Upper lobe of left lung (tissue), 4 donors: ENCODE measurements around the gene NDRG2.

Source experiments
- CTCF ChIP-seq, 6 experiments: fragments of 450-650 bp in 4 of 6; fragments of 200-600 bp in 2 of 6; sonication (generic) in 2 of 6; IDR thresholded peaks; one replicate each; pipeline ENCODE4 v1.5.1; 2016 to 2019; ENCODE audit warnings: antibody characterized with exemption in 6 of 6
- POLR2A ChIP-seq, 4 donors: fragments of 450-650 bp; IDR thresholded peaks; one replicate each; pipeline ENCODE4 v1.5.1; 2016 to 2017; ENCODE audit warnings: antibody characterized with exemption in 4 of 4, mild to moderate bottlenecking in 2 of 4
- POLR2AphosphoS5 ChIP-seq, 2 donors: sonication (generic); formaldehyde crosslinking; IDR thresholded peaks; one replicate each; pipeline ENCODE4 v1.5.1; 2017; ENCODE audit warnings: antibody characterized with exemption in 2 of 2

DNA sequence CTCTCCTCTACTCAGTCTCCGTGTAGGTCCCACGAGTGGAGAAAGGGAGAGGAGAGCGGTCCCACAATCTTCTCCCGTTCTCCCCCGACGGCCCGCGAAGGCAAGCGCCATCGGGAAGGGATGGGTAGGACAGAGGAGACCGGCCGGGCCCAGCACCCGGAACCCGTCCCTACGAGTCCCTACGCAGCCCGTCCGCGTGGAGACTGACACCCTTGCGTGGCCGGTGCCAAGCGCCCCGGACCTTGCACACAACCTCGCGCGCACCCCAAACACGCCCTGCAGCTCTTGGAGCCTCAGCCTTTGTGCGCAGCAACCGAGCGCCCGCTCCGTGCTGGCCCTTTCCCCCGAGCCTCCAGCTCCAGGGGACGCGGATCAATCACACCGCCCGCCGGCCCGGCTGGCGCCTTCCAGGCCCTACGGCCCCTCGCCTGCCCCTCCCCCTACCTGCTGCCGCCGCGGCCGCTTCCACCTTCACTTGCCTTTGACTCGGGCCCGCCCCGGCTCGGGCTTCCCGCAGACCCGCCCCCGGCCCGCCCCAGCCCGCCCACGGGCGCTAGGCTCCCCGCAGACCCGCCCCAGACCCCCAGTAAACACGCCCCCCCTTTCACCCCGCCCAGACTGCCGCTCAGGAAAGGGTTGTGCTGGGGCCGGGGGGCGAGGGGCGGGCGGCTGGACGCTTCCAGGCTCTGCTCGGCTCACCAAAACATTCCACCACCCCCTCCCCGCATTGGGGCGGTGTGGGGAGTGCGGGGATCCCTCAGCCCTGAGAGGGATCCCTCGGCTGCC is at the start of gene NDRG2:
- peak in 1 of 6 experiments; percentile 11 for TF ChIP-seq CTCF (IDR thresholded peaks at IDR 0.05)
- peak in 2 of 4 donors; percentile 50 to 51 for TF ChIP-seq POLR2A (IDR thresholded peaks at IDR 0.05)
- peak in 1 of 2 donors; percentile 68 for TF ChIP-seq POLR2AphosphoS5 (IDR thresholded peaks at IDR 0.05)
